A673 (cell line): ENCODE measurements around the gene MYL11. TPM values are rescaled to one million over a fixed set of nuclear protein-coding genes. Genes with fewer than 3 reads are reported as not detected.

Source experiments
- BruUV-seq: library from RNA; stranded (reverse); fragments of 400-500 nt; replicated peaks from 2 replicates; lab custom pipeline; 2021; lab: Mats Ljungman, UMichigan
- CTCF ChIA-PET: fragments of 300-600 bp; sonication (Branson Sonifier 250); formaldehyde crosslinking; loops from one replicate; lab custom pipeline; 2022; ENCODE audit warnings: antibody characterized with exemption; lab: Charles Lee
- POLR2A ChIA-PET: fragments of 300-600 bp; sonication (Branson Sonifier 250); formaldehyde crosslinking; loops from one replicate; lab custom pipeline; 2022; ENCODE audit warnings: antibody characterized with exemption; ENCODE audit not compliant: low non-redundant PET; lab: Charles Lee
- DNase-seq: peaks from one replicate; pipeline ENCODE4 v3.0.0-alpha.2; 2015; ENCODE audit warnings: low spot score
- H3K27ac ChIP-seq: fragments of 200-600 bp; sonication (generic); 2 replicates; pipeline ENCODE4 v1.5.1; 2016; ENCODE audit warnings: mixed run types, low read depth, mild to moderate bottlenecking, mixed read lengths, antibody characterized with exemption, low read length; ENCODE audit not compliant: poor library complexity, severe bottlenecking
- H3K27me3 ChIP-seq: fragments of 200-600 bp; sonication (generic); replicated peaks from 2 replicates; pipeline ENCODE4 v1.6.1; 2017; ENCODE audit warnings: mixed run types, low read depth, mild to moderate bottlenecking, mixed read lengths, antibody characterized with exemption, low read length; ENCODE audit not compliant: insufficient read depth, poor library complexity
- H3K36me3 ChIP-seq: fragments of 200-600 bp; sonication (generic); 2 replicates; pipeline ENCODE4 v1.6.1; 2016; ENCODE audit warnings: mixed run types, mild to moderate bottlenecking, mixed read lengths, antibody characterized with exemption, low read length; ENCODE audit not compliant: insufficient read depth, poor library complexity, severe bottlenecking
- H3K4me1 ChIP-seq: fragments of 200-600 bp; sonication (generic); 2 replicates; pipeline ENCODE4 v1.6.1; 2017; ENCODE audit warnings: mixed run types, mild to moderate bottlenecking, mixed read lengths, antibody characterized with exemption, low read length; ENCODE audit not compliant: insufficient read depth, poor library complexity, severe bottlenecking
- H3K4me3 ChIP-seq: fragments of 200-600 bp; sonication (generic); 2 replicates; pipeline ENCODE4 v1.5.1; 2016; ENCODE audit warnings: low read depth, mixed run types, mild to moderate bottlenecking, mixed read lengths, low read length; ENCODE audit not compliant: poor library complexity, severe bottlenecking
- H3K9me3 ChIP-seq: fragments of 200-600 bp; sonication (generic); 2 replicates; pipeline ENCODE4 v1.6.1; 2016; ENCODE audit warnings: mixed run types, low read depth, mild to moderate bottlenecking, mixed read lengths, antibody characterized with exemption, low read length; ENCODE audit not compliant: poor library complexity, severe bottlenecking
- EZH2 ChIP-seq: fragments of 200-600 bp; sonication (generic); IDR thresholded peaks from 2 replicates; pipeline ENCODE4 v1.6.1; 2017; ENCODE audit warnings: borderline replicate concordance, low read depth, mild to moderate bottlenecking, mixed read lengths, antibody characterized with exemption, low read length; ENCODE audit not compliant: poor library complexity, severe bottlenecking
- intact Hi-C: fragments of 100-400 bp; cut with micrococcal nuclease; formaldehyde crosslinking; loops from one replicate; pipeline ENCODE4 v1.10.0; 2022; ENCODE audit not compliant: unreplicated experiment
- total RNA-seq: library from RNA; stranded (reverse); gene quantifications from 2 replicates; pipeline ENCODE4 v1.2.3, GENCODE V29; 2021
- TF ChIP-seq, protein P1 (sequence below): fragments of 300-800, 200-600 bp; sonication (generic); conservative IDR thresholded peaks from 2 replicates; pipeline ENCODE4 v1.5.1; 2017; ENCODE audit warnings: low read depth, mild to moderate bottlenecking, antibody characterized with exemption, low read length, moderate library complexity, mixed read lengths

MYL11 gene
- total RNA-seq, 1 experiment from 2014 or later: not detected

DNA sequence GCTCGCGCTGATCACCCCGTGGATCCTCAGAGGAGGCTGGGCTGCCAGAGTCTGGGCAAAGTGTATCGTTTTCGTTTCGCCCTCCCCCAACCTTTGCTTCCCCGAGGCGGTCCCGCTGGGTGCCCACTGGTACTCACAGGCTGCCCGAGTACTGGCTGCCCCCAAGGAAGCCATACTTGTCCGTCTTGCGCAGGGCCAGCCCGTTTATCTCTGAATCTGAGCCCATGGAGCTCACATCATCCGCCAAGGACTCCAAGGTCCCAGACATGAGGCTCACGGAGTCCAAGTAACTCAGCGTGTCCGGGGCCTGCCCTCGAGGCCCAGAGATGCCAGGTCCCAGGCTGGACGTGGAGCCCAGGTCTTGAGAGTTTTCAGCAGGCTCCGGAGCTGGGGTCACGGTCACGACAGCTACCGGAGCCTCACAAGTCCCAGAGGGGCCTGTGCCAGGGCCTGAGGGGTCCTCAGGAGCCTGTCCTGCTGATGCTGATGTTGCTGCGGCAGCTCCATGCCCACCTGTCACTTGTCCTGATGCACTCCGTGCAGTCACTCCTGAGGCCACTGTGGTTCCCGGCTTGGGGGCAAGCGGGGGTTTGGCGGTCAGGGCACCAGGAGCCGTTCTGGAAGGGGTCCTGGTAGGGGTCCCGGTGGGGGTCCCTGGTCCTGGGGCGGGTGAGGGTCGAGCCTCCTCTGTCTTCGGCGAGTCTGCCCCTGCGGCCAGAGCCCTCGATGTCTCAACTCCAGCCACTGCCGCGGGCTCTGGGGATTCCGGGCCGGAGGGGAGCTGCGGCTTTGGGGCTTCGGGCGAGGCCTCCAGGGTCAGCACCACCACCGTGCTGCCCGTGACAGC, 5.3 kb upstream of the MYL11 start:
- H3K27me3 ChIP-seq: no peaks in the 10 kb centered on the region
- peaks cover 18% of the 10 kb centered on the region for H3K36me3 ChIP-seq
- H3K9me3 ChIP-seq: no peaks in the 10 kb centered on the region
- peaks cover 8% of the 10 kb centered on the region for H3K4me1 ChIP-seq
- intact Hi-C loops: no loop called here
- TF ChIP-seq, protein P1, sequence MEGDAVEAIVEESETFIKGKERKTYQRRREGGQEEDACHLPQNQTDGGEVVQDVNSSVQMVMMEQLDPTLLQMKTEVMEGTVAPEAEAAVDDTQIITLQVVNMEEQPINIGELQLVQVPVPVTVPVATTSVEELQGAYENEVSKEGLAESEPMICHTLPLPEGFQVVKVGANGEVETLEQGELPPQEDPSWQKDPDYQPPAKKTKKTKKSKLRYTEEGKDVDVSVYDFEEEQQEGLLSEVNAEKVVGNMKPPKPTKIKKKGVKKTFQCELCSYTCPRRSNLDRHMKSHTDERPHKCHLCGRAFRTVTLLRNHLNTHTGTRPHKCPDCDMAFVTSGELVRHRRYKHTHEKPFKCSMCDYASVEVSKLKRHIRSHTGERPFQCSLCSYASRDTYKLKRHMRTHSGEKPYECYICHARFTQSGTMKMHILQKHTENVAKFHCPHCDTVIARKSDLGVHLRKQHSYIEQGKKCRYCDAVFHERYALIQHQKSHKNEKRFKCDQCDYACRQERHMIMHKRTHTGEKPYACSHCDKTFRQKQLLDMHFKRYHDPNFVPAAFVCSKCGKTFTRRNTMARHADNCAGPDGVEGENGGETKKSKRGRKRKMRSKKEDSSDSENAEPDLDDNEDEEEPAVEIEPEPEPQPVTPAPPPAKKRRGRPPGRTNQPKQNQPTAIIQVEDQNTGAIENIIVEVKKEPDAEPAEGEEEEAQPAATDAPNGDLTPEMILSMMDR: no peak
- no peak for TF ChIP-seq EZH2
- no peak for DNase-seq
- no TSS peak for BruUV-seq
- peak overlapping the region; percentile 94 for H3K4me3 ChIP-seq
- ChIA-PET POLR2A (no interaction called here), CTCF (no interaction called here)
- peak overlapping the region; percentile 83 for H3K27ac ChIP-seq

DNA sequence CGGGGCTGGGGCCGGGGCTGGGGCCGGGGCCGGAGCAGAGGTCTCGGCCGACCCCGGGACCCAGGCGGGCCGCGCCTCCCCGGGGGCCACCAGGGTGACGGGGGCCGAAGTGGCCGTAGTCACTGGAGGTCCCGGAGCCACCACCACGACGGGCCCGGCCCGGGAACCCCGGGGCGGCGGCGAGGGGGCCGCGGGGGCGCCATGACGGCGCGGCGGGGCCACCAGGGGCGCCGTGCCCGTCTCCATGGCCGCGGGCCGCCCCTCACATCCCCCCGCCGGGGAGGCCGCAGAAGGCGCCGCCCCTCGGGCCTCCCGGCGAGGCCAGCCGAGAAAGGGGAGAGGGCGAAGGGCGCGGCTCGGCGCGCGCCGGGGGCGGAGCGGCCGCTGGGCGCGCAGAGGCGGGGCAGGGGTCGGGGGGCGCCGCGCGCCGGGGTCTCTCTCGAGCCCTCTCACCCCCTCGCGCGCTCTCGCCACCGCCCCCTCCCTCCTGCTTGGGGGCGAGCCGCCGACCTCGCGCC, 4.6 kb upstream of the MYL11 start:
- peak overlapping the region; percentile 94 for H3K4me3 ChIP-seq
- intact Hi-C loops: loop anchor here (5.0 kb wide), 1 partner anchor 37 kb away; the partner anchor contains the start of gene ZNF771
- DNase-seq: no peak
- ChIA-PET CTCF (no interaction called here), POLR2A (no interaction called here)
- TF ChIP-seq EZH2: no peak
- TF ChIP-seq, protein P1: no peak
- H3K27me3 ChIP-seq: no peaks in the 10 kb centered on the region
- peak overlapping the region; percentile 83 for H3K27ac ChIP-seq
- peaks cover 8% of the 10 kb centered on the region for H3K4me1 ChIP-seq
- H3K9me3 ChIP-seq: no peaks in the 10 kb centered on the region
- BruUV-seq: no TSS peak
- peaks cover 18% of the 10 kb centered on the region for H3K36me3 ChIP-seq

DNA sequence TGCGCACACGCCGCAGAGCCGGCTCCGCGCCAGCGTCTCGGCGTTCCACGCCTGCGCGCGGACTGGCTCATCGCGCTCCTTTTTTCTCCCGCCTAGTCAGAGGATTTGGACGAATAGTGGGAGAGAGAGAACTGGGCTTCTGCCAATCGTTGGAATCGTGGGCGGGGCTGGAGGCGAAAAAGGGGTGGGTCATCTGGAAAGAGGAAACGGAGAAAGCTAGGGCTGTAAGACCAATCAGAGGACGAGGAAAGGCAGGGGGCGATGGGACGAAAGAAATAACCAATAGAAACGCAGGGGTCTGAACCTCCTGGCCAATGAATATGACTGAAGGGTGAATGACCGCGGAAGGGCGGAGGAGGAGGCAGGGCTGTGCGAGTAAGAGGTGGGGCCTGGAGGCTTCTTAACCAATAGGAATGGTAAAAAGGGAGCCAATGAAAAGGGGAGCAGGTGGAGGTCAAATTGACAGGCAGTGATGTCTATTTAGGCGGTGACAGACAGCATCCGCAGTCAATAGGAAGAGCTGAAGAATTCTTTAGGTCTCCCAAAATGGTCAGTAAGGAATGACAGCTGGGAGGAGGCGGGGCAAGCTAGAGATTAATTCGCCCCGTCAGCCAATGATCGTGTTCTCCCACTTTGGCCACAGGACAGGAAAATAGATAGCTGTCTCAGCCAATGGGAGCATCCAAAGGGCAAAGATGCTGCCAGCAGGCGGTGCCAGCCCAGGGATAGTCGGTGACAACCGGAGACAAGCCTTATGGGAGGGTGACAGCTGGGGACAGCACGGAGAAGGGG, 4.0 kb upstream of the MYL11 start, which contains the start of gene TBC1D10B:
Gene TBC1D10B, minus strand, starts transcription at position 39 of the 792 bp plus-strand sequence. CDS start 311 bp downstream, outside the sequence.
- POLR2A ChIA-PET: interaction anchor here (0.9 kb wide), 1 partner anchor 36 kb away, joined by 4 read pairs; no protein-coding TSS in a partner anchor
- intact Hi-C loops: loop anchor here (5.0 kb wide), 1 partner anchor 37 kb away; the partner anchor contains the start of gene ZNF771
- no peak for TF ChIP-seq EZH2
- TF ChIP-seq, protein P1: no peak; the same call in 1 of the 2 replicates

More for the DNA sequence above, 4.0 kb upstream of the MYL11 start, which contains the start of gene TBC1D10B:
- H3K27ac ChIP-seq: peak within 1 kb of the TSS; percentile 84
- peaks cover 11% of the 10 kb centered on the region for H3K36me3 ChIP-seq
- CTCF ChIA-PET: interaction anchor here (1.2 kb wide), 2 partner anchors 39 to 59 kb away, joined by 5 read pairs; partner anchors contain the start of gene DCTPP1
- no TSS peak for BruUV-seq
- no peaks in the 10 kb centered on the region for H3K9me3 ChIP-seq
- H3K4me1 ChIP-seq: peaks cover 8% of the 10 kb centered on the region
- peak; percentile 100 for DNase-seq
- H3K27me3 ChIP-seq: no peaks in the 10 kb centered on the region
- H3K4me3 ChIP-seq: peak within 1 kb of the TSS; percentile 94
